Smooth muscle cell (in vitro differentiated cells): Measurements from ENCODE around the gene PCCA. TPM values are rescaled to one million over a fixed set of nuclear protein-coding genes. Genes with fewer than 3 reads are reported as not detected.
A peak's percentile ranks its signal among the peaks of the same experiment; 100 is the strongest.

Experiments
- DNase-seq: peaks from one replicate; lab custom pipeline; 2025; ENCODE audit not compliant: unreplicated experiment; lab: John Stamatoyannopoulos, UW
- H2AFZ ChIP-seq: fragments of 200-600 bp; sonication (generic); 2 replicates; pipeline ENCODE4 v1.6.0; 2016; ENCODE audit warnings: antibody characterized with exemption, low read depth, mild to moderate bottlenecking
- H3F3A ChIP-seq: fragments of 200-600 bp; sonication (generic); 2 replicates; pipeline ENCODE4 v1.6.0; 2017; ENCODE audit warnings: antibody characterized with exemption, low read depth
- H3K27ac ChIP-seq: fragments of 200-600 bp; sonication (generic); 2 replicates; pipeline ENCODE4 v1.5.1; 2016; ENCODE audit warnings: low read depth, mild to moderate bottlenecking
- H3K27me3 ChIP-seq: fragments of 200-600 bp; sonication (generic); 2 replicates; pipeline ENCODE4 v1.6.1; 2016; ENCODE audit warnings: low read depth, mild to moderate bottlenecking
- H3K36me3 ChIP-seq: fragments of 200-600 bp; sonication (generic); 2 replicates; pipeline ENCODE4 v1.5.1; 2016; ENCODE audit warnings: low read depth
- H3K4me1 ChIP-seq: fragments of 200-600 bp; sonication (generic); 2 replicates; pipeline ENCODE4 v1.5.1; 2016; ENCODE audit warnings: low read depth
- H3K4me2 ChIP-seq: fragments of 200-600 bp; sonication (generic); 2 replicates; pipeline ENCODE4 v1.6.0; 2016; ENCODE audit warnings: mild to moderate bottlenecking
- H3K4me3 ChIP-seq: fragments of 200-600 bp; sonication (generic); 2 replicates; pipeline ENCODE4 v1.5.1; 2016; ENCODE audit warnings: mild to moderate bottlenecking
- H3K79me2 ChIP-seq: fragments of 200-600 bp; sonication (generic); 2 replicates; pipeline ENCODE4 v1.6.0; 2016; ENCODE audit warnings: low read depth, mild to moderate bottlenecking
- H3K9ac ChIP-seq: fragments of 200-600 bp; sonication (generic); 2 replicates; pipeline ENCODE4 v1.6.0; 2016; ENCODE audit warnings: low read depth
- H3K9me3 ChIP-seq: fragments of 200-600 bp; sonication (generic); replicated peaks from 2 replicates; pipeline ENCODE4 v1.5.1; 2016; ENCODE audit warnings: low read depth
- H4K20me1 ChIP-seq: fragments of 200-600 bp; sonication (generic); 2 replicates; pipeline ENCODE4 v1.6.0; 2016; ENCODE audit warnings: low read depth
- CTCF ChIP-seq: fragments of 200-600 bp; sonication (generic); IDR thresholded peaks from 2 replicates; pipeline ENCODE4 v1.5.1; 2017; ENCODE audit warnings: borderline replicate concordance, mild to moderate bottlenecking, antibody characterized with exemption; ENCODE audit not compliant: insufficient read depth, poor library complexity, severe bottlenecking
- WGBS: methylation state at CpG from one replicate; pipeline ENCODE4 v1.1.7; 2016; ENCODE audit warnings: low lambda C conversion rate; 5-methylcytosine and 5-hydroxymethylcytosine counted together
- polyA plus RNA-seq: library from polyadenylated mRNA; unstranded; fragments of >200 nt; fragmentation: Nextera tagmentation; extraction: Ambion mirVana; gene quantifications from 2 replicates; pipeline ENCODE4 v1.2.1, GENCODE V29; 2016
- total RNA-seq: library from RNA; depleted of rRNA; stranded (reverse); fragments of >200 nt; gene quantifications from 2 replicates; pipeline ENCODE4 v1.2.3, GENCODE V29; 2014

The PCCA gene
- total and polyA plus RNA-seq, 2 experiments from 2014 or later: 19.6 to 24.7 TPM

GRCh38 chr13:100234524-100235136, 145.7 kb downstream of the PCCA start:
- Histone ChIP-seq H3K9ac (no peak overlapping the region), H3K36me3 (no peaks in the 10 kb centered on the region)
- DNase-seq: no peak

GRCh38 chr13:100235311-100235901, 146.5 kb downstream of the PCCA start:
- WGBS: 57% methylated on average over 5 of the region's 5 CpGs

More at GRCh38 chr13:100234524-100235136, 145.7 kb downstream of the PCCA start:
- no peaks in the 10 kb centered on the region for H3K27me3 ChIP-seq
- H3F3A ChIP-seq: no peaks in the 10 kb centered on the region
- no peak overlapping the region for H3K4me2 ChIP-seq
- peaks cover 13% of the 10 kb centered on the region for H4K20me1 ChIP-seq
- H3K4me1 ChIP-seq: peaks cover 29% of the 10 kb centered on the region
- H3K4me3 ChIP-seq: no peak overlapping the region
- no peaks in the 10 kb centered on the region for H3K79me2 ChIP-seq
- TF ChIP-seq CTCF: no peak
- no peak overlapping the region for H2AFZ ChIP-seq
- no peak overlapping the region for H3K27ac ChIP-seq
- WGBS: 47% methylated on average over 4 of the region's 4 CpGs
- H3K9me3 ChIP-seq: no peaks in the 10 kb centered on the region

GRCh38 chr13:100240109-100240779, 151.4 kb downstream of the PCCA start:
- H3F3A ChIP-seq: no peaks in the 10 kb centered on the region
- no peaks in the 10 kb centered on the region for H3K9me3 ChIP-seq
- no peaks in the 10 kb centered on the region for H3K27me3 ChIP-seq
- H3K36me3 ChIP-seq: no peaks in the 10 kb centered on the region
- no peak overlapping the region for H3K27ac ChIP-seq
- H3K9ac ChIP-seq: no peak overlapping the region
- H3K4me2 ChIP-seq: no peak overlapping the region
- no peak for TF ChIP-seq CTCF
- H2AFZ ChIP-seq: no peak overlapping the region
- 97% methylated on average over 4 of the region's 4 CpGs for WGBS
- peaks cover 4% of the 10 kb centered on the region for H3K4me1 ChIP-seq
- peaks cover 5% of the 10 kb centered on the region for H4K20me1 ChIP-seq
- DNase-seq: no peak
- no peak overlapping the region for H3K4me3 ChIP-seq
- H3K79me2 ChIP-seq: no peaks in the 10 kb centered on the region

More at GRCh38 chr13:100235311-100235901, 146.5 kb downstream of the PCCA start:
- Histone ChIP-seq H3K79me2 (no peaks in the 10 kb centered on the region), H3K4me2 (no peak overlapping the region), H2AFZ (no peak overlapping the region), H4K20me1 (peaks cover 12% of the 10 kb centered on the region), H3K36me3 (no peaks in the 10 kb centered on the region), H3K4me1 (peaks cover 31% of the 10 kb centered on the region), H3K9me3 (no peaks in the 10 kb centered on the region), H3F3A (no peaks in the 10 kb centered on the region), H3K27ac (no peak overlapping the region), H3K9ac (no peak overlapping the region), H3K4me3 (no peak overlapping the region), H3K27me3 (no peaks in the 10 kb centered on the region)
- TF ChIP-seq CTCF: peak; percentile 63
- no peak for DNase-seq
